Osteocyte (in vitro differentiated cells): ENCODE results near the gene ADPGK. TPM values are rescaled to one million over a fixed set of nuclear protein-coding genes. Genes with fewer than 3 reads are reported as not detected.

Source experiments
- DNase-seq: peaks from one replicate; pipeline ENCODE4 v3.0.0; 2021; ENCODE audit warnings: mixed read lengths; ENCODE audit not compliant: unreplicated experiment; ENCODE audit errors: extremely low spot score
- H3K27ac Mint-ChIP-seq: one replicate; pipeline ENCODE4 v1.8.0; 2021; ENCODE audit warnings: mild to moderate bottlenecking, mixed read lengths; ENCODE audit not compliant: unreplicated experiment
- H3K27me3 Mint-ChIP-seq: one replicate; pipeline ENCODE4 v1.8.0; 2021; ENCODE audit warnings: mixed read lengths; ENCODE audit not compliant: unreplicated experiment
- H3K36me3 Mint-ChIP-seq: one replicate; pipeline ENCODE4 v1.8.0; 2021; ENCODE audit warnings: mixed read lengths; ENCODE audit not compliant: unreplicated experiment
- H3K4me1 Mint-ChIP-seq: one replicate; pipeline ENCODE4 v1.8.0; 2021; ENCODE audit warnings: mixed read lengths; ENCODE audit not compliant: unreplicated experiment
- H3K4me3 Mint-ChIP-seq: one replicate; pipeline ENCODE4 v1.8.0; 2021; ENCODE audit warnings: mild to moderate bottlenecking, moderate library complexity, mixed read lengths; ENCODE audit not compliant: unreplicated experiment
- H3K9me3 Mint-ChIP-seq: one replicate; pipeline ENCODE4 v1.8.0; 2021; ENCODE audit warnings: mixed read lengths; ENCODE audit not compliant: unreplicated experiment
- CTCF ChIP-seq: fragments of 200-600 bp; sonication (generic); IDR thresholded peaks from 2 replicates; pipeline ENCODE4 v1.5.0; 2021; ENCODE audit warnings: antibody characterized with exemption, mild to moderate bottlenecking, moderate library complexity
- total RNA-seq: library from RNA; stranded (reverse); gene quantifications from 2 replicates; pipeline ENCODE4 v1.2.1, GENCODE V29; 2021

The ADPGK gene
- total RNA-seq, 1 donor from 2014 or later = 45.6 TPM

DNA sequence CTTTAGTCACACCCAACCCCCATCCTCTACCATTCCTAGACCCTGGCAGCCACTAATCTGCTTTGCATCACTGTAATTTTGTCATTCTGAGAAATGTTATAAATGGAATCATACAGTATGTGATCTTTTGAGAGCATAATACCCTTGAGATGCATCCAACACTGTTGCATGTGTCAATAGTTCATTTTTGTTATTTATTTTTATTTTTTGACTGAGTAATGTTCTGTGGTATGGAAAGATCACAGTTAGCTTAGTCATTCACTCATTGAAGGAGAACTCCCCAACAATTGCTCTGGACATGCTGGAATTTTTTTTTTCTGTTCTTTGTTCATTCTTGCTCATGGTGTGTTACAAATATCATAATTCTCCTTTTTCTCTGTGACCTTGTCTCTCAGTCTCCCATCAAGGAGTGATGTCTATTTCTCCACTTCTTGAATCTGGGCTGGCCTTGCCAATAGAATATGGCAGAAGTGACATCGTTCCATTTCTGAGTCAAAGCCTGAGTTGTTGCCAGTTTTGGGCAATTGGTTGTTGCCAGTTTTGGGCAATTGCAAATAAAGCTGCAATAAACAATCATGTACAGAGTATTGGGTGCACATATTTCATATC, 6.8 kb upstream of the ADPGK start:
- Mint-ChIP-seq H3K4me3 (no peak overlapping the region), H3K36me3 (no peaks in the 10 kb centered on the region), H3K27me3 (peaks cover 25% of the 10 kb centered on the region), H3K9me3 (no peaks in the 10 kb centered on the region), H3K27ac (no peak overlapping the region), H3K4me1 (peaks cover under 1% of the 10 kb centered on the region)
- DNase-seq = no peak
- no peak for TF ChIP-seq CTCF

DNA sequence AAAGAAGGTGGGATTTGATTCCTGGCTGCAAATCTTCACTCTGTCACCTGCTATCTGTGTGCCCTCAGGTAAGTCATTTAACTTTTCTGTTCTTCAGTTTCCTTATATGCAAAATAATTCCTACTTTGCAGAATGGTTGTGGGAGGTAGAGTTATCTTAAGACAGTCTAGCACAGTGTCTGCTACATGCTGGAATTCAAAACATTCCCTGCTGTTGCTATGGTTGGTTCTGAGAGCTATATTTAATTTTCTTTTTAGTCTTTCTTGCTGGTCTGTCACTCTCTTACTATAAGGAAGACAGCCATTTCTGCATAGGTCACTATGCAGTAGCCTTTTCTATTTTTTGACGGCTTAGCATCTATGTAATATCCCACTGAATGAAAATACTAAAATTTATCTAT, 4.0 kb upstream of the ADPGK start:
- no peak for TF ChIP-seq CTCF
- H3K27me3 Mint-ChIP-seq = peaks cover 21% of the 10 kb centered on the region
- no peak overlapping the region for H3K27ac Mint-ChIP-seq
- H3K4me1 Mint-ChIP-seq = peaks cover 11% of the 10 kb centered on the region
- H3K4me3 Mint-ChIP-seq = no peak overlapping the region
- H3K9me3 Mint-ChIP-seq = no peaks in the 10 kb centered on the region
- DNase-seq = no peak
- H3K36me3 Mint-ChIP-seq = no peaks in the 10 kb centered on the region

DNA sequence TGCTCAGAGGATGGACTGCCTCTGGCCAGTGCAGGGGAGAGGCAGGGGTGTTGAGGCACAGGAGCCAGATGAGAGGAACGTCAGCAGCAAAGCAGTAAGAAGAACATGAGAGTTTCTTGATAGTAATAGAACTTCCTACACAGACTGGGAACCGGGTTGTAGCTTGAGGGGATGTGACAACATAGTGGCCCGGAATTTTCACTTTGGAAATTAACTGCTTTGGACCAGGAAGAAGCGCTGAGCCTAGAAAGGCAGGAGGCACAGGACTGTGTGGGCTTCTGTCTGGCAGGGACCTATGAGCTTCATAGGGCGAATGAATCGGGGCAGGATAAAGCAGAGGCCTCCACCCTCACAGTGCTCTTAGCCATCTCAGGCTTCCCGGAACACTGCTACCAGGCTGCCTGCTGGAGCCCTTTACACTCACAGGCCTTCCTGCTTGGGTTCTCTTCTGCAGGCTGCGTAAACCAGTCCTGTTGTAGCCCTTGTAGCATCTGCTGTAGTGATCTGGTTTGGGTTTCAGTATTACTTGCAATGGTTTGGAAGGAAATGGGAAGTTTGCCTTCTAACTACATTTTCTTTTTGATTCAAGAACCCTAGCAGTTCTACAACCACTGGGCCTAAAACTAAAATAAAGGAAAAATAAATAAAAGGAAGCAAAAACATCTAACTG, 3.3 kb upstream of the ADPGK start:
- Mint-ChIP-seq H3K4me3 (no peak overlapping the region), H3K36me3 (no peaks in the 10 kb centered on the region), H3K9me3 (no peaks in the 10 kb centered on the region), H3K27me3 (peaks cover 19% of the 10 kb centered on the region), H3K4me1 (peaks cover 15% of the 10 kb centered on the region), H3K27ac (no peak overlapping the region)
- no peak for TF ChIP-seq CTCF
- no peak for DNase-seq

DNA sequence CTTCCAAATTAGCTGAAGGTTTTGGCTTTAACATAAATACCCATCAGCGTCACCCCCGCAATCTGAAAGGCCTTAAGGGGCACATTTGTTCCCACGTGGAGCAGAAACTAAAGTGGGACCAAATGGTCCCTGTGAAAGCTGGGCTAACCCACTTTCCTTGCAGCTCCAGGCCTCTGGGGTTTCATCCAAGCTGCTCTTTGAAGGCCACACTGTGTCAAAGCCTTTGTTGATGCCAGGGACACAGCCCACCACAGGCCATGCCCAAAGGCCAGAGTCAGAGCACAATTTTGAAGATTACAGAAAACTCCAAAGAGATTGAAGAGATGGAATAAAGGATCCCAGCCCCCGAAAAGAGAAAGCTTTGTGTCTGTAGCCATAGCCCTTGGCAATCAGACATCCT, 2.7 kb upstream of the ADPGK start:
- no peak for TF ChIP-seq CTCF
- H3K36me3 Mint-ChIP-seq = no peaks in the 10 kb centered on the region
- H3K27me3 Mint-ChIP-seq = peaks cover 19% of the 10 kb centered on the region
- H3K4me3 Mint-ChIP-seq = no peak overlapping the region
- H3K4me1 Mint-ChIP-seq = peaks cover 21% of the 10 kb centered on the region
- no peak for DNase-seq
- H3K9me3 Mint-ChIP-seq = no peaks in the 10 kb centered on the region
- no peak overlapping the region for H3K27ac Mint-ChIP-seq

DNA sequence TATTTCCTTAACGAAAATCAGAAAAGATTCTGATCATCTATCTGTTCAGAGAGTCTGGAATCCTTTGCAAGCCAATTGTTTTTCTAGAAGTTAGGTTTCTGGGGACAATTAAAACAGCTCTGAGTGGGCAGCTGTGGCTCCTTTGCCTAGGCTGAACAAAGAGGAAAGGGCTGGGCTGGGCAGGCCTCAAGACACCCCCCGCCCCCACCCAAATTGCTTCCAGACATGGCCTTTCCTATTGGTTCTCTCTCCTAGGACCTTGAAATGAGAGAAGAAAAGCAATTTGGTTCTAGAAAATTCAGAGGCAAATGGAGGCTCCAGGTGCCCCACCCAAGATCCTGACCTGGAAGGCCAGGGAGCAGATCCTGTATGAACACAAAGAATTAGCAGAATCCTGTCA, 2.3 kb upstream of the ADPGK start:
- Mint-ChIP-seq H3K4me3 (no peak overlapping the region), H3K27me3 (peaks cover 19% of the 10 kb centered on the region), H3K9me3 (no peaks in the 10 kb centered on the region), H3K27ac (no peak overlapping the region), H3K36me3 (peaks cover under 1% of the 10 kb centered on the region), H3K4me1 (peaks cover 24% of the 10 kb centered on the region)
- DNase-seq = no peak
- TF ChIP-seq CTCF = no peak
